ENCODE data around the gene NR1H2. TPM values are rescaled to one million over a fixed set of nuclear protein-coding genes. Genes with fewer than 3 reads are reported as not detected.
A peak's percentile ranks its signal among the peaks of the same experiment; 100 is the strongest.

NR1H2 gene
- total and polyA plus RNA-seq, 10 of the 15 experiments (the other 5 are each of a cell fraction or from before 2014, with no cell fraction given), result 0.05 to 54.2 (median 35.1) TPM

GRCh38 chr19:50430888-50431342 lies 54.7 kb downstream of the NR1H2 start:
- 14% methylated on average over 13 of the region's 13 CpGs for WGBS (ENCODE audit: insufficient coverage, insufficient replicate concordance, low lambda C conversion rate, missing lambda C conversion rate)
- ChIA-PET RAD21 (ENCODE audit: unreplicated experiment) (interaction anchor here (0.7 to 2.3 kb wide), 6 partner anchors 12 to 62 kb away, joined by 3 to 7 read pairs (median 3); partner anchors contain the start of genes NR1H2 and SPIB), POLR2A (interaction anchor here (0.7 to 4.2 kb wide), 5 partner anchors 10 to 73 kb away, joined by 3 to 26 read pairs (median 4); partner anchors contain the start of genes NR1H2 and SPIB), SMC1A (ENCODE audit: uncharacterized antibody, unreplicated experiment) (interaction anchor here (0.6 to 1.6 kb wide), 8 partner anchors 9 to 74 kb away, joined by 3 to 5 read pairs (median 3); no protein-coding TSS in a partner anchor), CTCF (interaction anchor here (0.6 to 1.7 kb wide), 5 partner anchors 8 to 74 kb away, joined by 3 to 9 read pairs (median 3); no protein-coding TSS in a partner anchor)
- Histone ChIP-seq H3K27me3 (replicated peaks in 1 of 2; ENCODE audit: control insufficient read depth in 2 of 2, insufficient read depth in 2 of 2, low read length in 1 of 2) (no peaks in the 10 kb centered on the region), H4K20me1 (ENCODE audit: control insufficient read depth, insufficient read depth) (no peaks in the 10 kb centered on the region), H3K4me1 (ENCODE audit: control insufficient read depth, insufficient read depth, low read length) (peaks cover 58% of the 10 kb centered on the region), H3K4me2 (ENCODE audit: control insufficient read depth, insufficient read depth) (peak overlapping the region; percentile 98), H3K36me3 (ENCODE audit: control insufficient read depth in 2 of 2, insufficient read depth in 2 of 2, low read length in 1 of 2) (no peaks in the 10 kb centered on the region; a peak in 1 of 4 replicates), H3K9ac (ENCODE audit: control insufficient read depth, insufficient read depth, low read length) (peak overlapping the region; percentile 77), H3K79me2 (ENCODE audit: control insufficient read depth, insufficient read depth, low read length) (no peaks in the 10 kb centered on the region), H3K9me3 (replicated peaks; ENCODE audit: control insufficient read depth, insufficient read depth, low read length) (no peaks in the 10 kb centered on the region), H3K4me3 (peak overlapping the region; percentile 57; the same call in 1 of the 2 replicates), H2AFZ (ENCODE audit: control insufficient read depth, low read depth, low read length) (peak overlapping the region; percentile 90), H3K27ac (ENCODE audit: control insufficient read depth, insufficient read depth) (peak overlapping the region; percentile 82)
- intact Hi-C loops (cut with micrococcal nuclease; ENCODE audit: unreplicated experiment) (loop anchor here (2.0 to 5.0 kb wide), 2 partner anchors 30 to 84 kb away; no protein-coding TSS in a partner anchor), in situ Hi-C loops (cut with MboI) (no loop called here)
- TF ChIP-seq RUNX3 (IDR thresholded peaks at IDR 0.05; ENCODE audit: low read length) (no peak), SREBF1 (IDR thresholded peaks at IDR 0.05; ENCODE audit: low read length) (no peak), IRF4 (IDR thresholded peaks at IDR 0.05; ENCODE audit: low read depth, low read length) (no peak), HCFC1 (IDR thresholded peaks at IDR 0.05; ENCODE audit: low read length) (no peak), BCL3 (IDR thresholded peaks at IDR 0.05; ENCODE audit: borderline replicate concordance, insufficient read depth, low read depth, low read length, poor library complexity, severe bottlenecking) (peak; percentile 63), ATF7 (IDR thresholded peaks at IDR 0.05; ENCODE audit: low read depth) (peak; percentile 29; the same call in 1 of the 2 replicates), CBFB (IDR thresholded peaks at IDR 0.05; ENCODE audit: low read depth) (0 out of 2 replicates have a peak, but pooled peaks have one; percentile 12), MEF2B (IDR thresholded peaks at IDR 0.05; ENCODE audit: partially characterized antibody, poor library complexity, severe bottlenecking) (peak; percentile 72), CREB1 (IDR thresholded peaks at IDR 0.05; ENCODE audit: low read depth) (peak; percentile 53; the same call in 1 of the 2 replicates), E2F4 (IDR thresholded peaks at IDR 0.05; ENCODE audit: low read depth, low read length) (no peak), PRDM15 (CRISPR knock-in tag; IDR thresholded peaks at IDR 0.05) (no peak), ATF2 (IDR thresholded peaks at IDR 0.05; ENCODE audit: low read length) (peak; percentile 23; the same call in 1 of the 2 replicates), DPF2 (IDR thresholded peaks at IDR 0.05) (0 out of 2 replicates have a peak, but pooled peaks have one; percentile 5), ZNF384 (IDR thresholded peaks at IDR 0.05; ENCODE audit: borderline replicate concordance, low read depth, low read length) (no peak), CREM (IDR thresholded peaks at IDR 0.05; ENCODE audit: low read depth) (peak; percentile 40; the same call in 1 of the 2 replicates), IKZF2 (IDR thresholded peaks at IDR 0.05) (peak in 1 of 2 experiments; percentile 18; a peak in 1 of 4 replicates)
- DNase-seq (ENCODE audit: low read depth, low spot score), result no peak
- BruUV-seq (replicated peaks), result no TSS peak
- no peak for FAIRE-seq
- peak; percentile 38 for ATAC-seq

All from GM12878 (cell line).